Fibroblast of lung (primary cell): ENCODE results near the gene GRIK2. TPM values are rescaled to one million over a fixed set of nuclear protein-coding genes. Genes with fewer than 3 reads are reported as not detected.

Source experiments
- DNase-seq, 2 donors: peaks; one replicate each; pipeline versions ENCODE4 v3.0.0 to v3.0.0-alpha.2; 2010; ENCODE audit warnings: low read depth in 2 of 2
- H2AFZ ChIP-seq: 2 replicates; pipeline ENCODE4 v1.5.1; 2012; ENCODE audit warnings: low read length, control low read depth, inconsistent platforms
- H3K27ac ChIP-seq: 2 replicates; pipeline ENCODE4 v1.5.1; 2011; ENCODE audit warnings: low read length, control low read depth; ENCODE audit not compliant: insufficient read depth
- H3K27me3 ChIP-seq: 2 replicates; pipeline ENCODE4 v1.5.1; 2011; ENCODE audit warnings: mild to moderate bottlenecking, low read length; ENCODE audit not compliant: control insufficient read depth, insufficient read depth
- H3K36me3 ChIP-seq: 2 replicates; pipeline ENCODE4 v1.5.1; 2011; ENCODE audit warnings: low read length; ENCODE audit not compliant: control insufficient read depth, insufficient read depth
- H3K4me1 ChIP-seq: 2 replicates; pipeline ENCODE4 v1.5.1; 2011; ENCODE audit warnings: low read length; ENCODE audit not compliant: control insufficient read depth, insufficient read depth; ENCODE audit errors: extremely low read depth
- H3K4me2 ChIP-seq: 2 replicates; pipeline ENCODE4 v1.5.1; 2011; ENCODE audit warnings: low read length, control low read depth; ENCODE audit not compliant: insufficient read depth; ENCODE audit errors: extremely low read depth
- H3K4me3 ChIP-seq, 4 experiments: fragments of 200-600 bp in 1 of 4; sonication (generic) in 1 of 4; replicated peaks in 1 of 4; 2 replicates each; pipeline ENCODE4 v1.5.1; 2011 to 2016; ENCODE audit warnings: low read length in 4 of 4, low read depth in 3 of 4, mild to moderate bottlenecking in 3 of 4, control low read depth in 2 of 4, inconsistent platforms in 1 of 4, mixed read lengths in 1 of 4; ENCODE audit not compliant: insufficient read depth in 1 of 4; ENCODE audit errors: control extremely low read depth in 1 of 4
- H3K79me2 ChIP-seq: 2 replicates; pipeline ENCODE4 v1.5.1; 2012; ENCODE audit warnings: mild to moderate bottlenecking, low read length, inconsistent platforms; ENCODE audit not compliant: control insufficient read depth, insufficient read depth
- H3K9ac ChIP-seq: 2 replicates; pipeline ENCODE4 v1.5.1; 2011; ENCODE audit warnings: mild to moderate bottlenecking, low read length, control low read depth; ENCODE audit not compliant: insufficient read depth
- H3K9me3 ChIP-seq: 2 replicates; pipeline ENCODE4 v1.5.1; 2012; ENCODE audit warnings: low read depth, low read length; ENCODE audit not compliant: control insufficient read depth, insufficient read depth
- H4K20me1 ChIP-seq: 2 replicates; pipeline ENCODE4 v1.5.1; 2011; ENCODE audit warnings: low read length; ENCODE audit not compliant: control insufficient read depth, insufficient read depth; ENCODE audit errors: extremely low read depth
- EZH2 ChIP-seq: IDR thresholded peaks from 2 replicates; pipeline ENCODE4 v1.5.1; 2012; ENCODE audit warnings: low read length, control low read depth, mild to moderate bottlenecking; ENCODE audit errors: missing control alignments
- polyA plus RNA-seq, 2 donors: library from polyadenylated mRNA; depleted of rRNA in 1 of 2; stranded (reverse) in 1 of 2; unstranded in 1 of 2; fragments of >200 nt; gene quantifications; 2 replicates each; pipeline ENCODE4 v1.2.1, GENCODE V29; 2011 to 2012; ENCODE audit warnings: missing spikeins in 1 of 2
- total RNA-seq: library from RNA; depleted of rRNA; stranded (reverse); fragments of >200 nt; gene quantifications from 2 replicates; pipeline ENCODE4 v1.2.1, GENCODE V29; 2014
- TF ChIP-seq, protein P1 (sequence below), 2 donors: IDR thresholded peaks in 1 of 2; conservative IDR thresholded peaks in 1 of 2; 1 replicate in 1 of 2; 2 replicates in 1 of 2; pipeline ENCODE4 v1.5.1; 2011 to 2012; ENCODE audit warnings: low read length in 2 of 2, control low read depth in 1 of 2, inconsistent platforms in 1 of 2, low read depth in 1 of 2, mild to moderate bottlenecking in 1 of 2

GRIK2 gene
- total and polyA plus RNA-seq, 2 donors (not counting 1 experiment from before 2014, with no cell fraction given) = 0.33 to 0.40 TPM

DNA sequence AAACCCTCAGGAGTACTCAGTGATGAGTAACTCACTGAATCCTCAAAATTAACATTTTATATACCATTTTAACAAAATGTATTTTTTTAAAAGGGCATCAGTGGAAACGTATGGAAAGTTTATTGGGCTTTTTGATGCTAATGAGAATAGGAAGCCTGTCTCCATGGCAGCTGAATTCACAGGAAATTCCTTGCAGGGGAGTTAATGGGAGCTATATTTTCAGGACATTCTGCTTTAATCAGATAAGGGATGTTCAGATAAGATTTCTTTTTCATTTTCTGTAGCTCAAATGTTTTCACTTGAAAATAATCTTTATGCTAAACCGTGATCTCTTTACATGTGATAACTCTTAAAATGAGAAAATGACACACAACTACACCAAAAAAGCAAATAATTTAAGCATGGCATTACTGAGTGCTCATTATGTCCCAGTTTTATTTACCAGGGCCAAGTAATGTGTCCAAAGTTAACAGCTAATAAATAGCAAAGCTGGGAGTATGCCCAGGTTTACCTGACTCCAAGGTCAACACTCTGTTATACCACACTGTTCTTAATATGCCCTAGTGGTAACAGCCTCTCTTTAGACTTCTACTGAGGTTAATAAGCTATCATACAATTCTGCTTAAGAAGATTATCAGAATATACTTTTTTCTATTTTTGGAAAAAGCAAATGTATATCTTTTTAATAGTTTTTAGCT lies 348.1 kb downstream of the GRIK2 start:
- no peaks in the 10 kb centered on the region for H3K79me2 ChIP-seq
- TF ChIP-seq EZH2 = no peak
- TF ChIP-seq, protein P1, sequence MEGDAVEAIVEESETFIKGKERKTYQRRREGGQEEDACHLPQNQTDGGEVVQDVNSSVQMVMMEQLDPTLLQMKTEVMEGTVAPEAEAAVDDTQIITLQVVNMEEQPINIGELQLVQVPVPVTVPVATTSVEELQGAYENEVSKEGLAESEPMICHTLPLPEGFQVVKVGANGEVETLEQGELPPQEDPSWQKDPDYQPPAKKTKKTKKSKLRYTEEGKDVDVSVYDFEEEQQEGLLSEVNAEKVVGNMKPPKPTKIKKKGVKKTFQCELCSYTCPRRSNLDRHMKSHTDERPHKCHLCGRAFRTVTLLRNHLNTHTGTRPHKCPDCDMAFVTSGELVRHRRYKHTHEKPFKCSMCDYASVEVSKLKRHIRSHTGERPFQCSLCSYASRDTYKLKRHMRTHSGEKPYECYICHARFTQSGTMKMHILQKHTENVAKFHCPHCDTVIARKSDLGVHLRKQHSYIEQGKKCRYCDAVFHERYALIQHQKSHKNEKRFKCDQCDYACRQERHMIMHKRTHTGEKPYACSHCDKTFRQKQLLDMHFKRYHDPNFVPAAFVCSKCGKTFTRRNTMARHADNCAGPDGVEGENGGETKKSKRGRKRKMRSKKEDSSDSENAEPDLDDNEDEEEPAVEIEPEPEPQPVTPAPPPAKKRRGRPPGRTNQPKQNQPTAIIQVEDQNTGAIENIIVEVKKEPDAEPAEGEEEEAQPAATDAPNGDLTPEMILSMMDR (conservative IDR thresholded peaks at IDR 0.05 in 1 of 2, IDR thresholded peaks at IDR 0.05 in 1 of 2; ENCODE audit: low read depth in 1 of 2, low read length in 2 of 2) = no peak
- peak in 1 of 2 donors; percentile 2 for DNase-seq
- no peak overlapping the region for H3K4me2 ChIP-seq
- no peaks in the 10 kb centered on the region for H3K27me3 ChIP-seq
- H4K20me1 ChIP-seq = no peaks in the 10 kb centered on the region
- no peak overlapping the region for H2AFZ ChIP-seq
- H3K4me1 ChIP-seq = no peaks in the 10 kb centered on the region
- no peak overlapping the region for H3K27ac ChIP-seq
- H3K9ac ChIP-seq = no peak overlapping the region
- no peaks in the 10 kb centered on the region for H3K9me3 ChIP-seq
- no peak overlapping the region for H3K4me3 ChIP-seq
- no peaks in the 10 kb centered on the region for H3K36me3 ChIP-seq

DNA sequence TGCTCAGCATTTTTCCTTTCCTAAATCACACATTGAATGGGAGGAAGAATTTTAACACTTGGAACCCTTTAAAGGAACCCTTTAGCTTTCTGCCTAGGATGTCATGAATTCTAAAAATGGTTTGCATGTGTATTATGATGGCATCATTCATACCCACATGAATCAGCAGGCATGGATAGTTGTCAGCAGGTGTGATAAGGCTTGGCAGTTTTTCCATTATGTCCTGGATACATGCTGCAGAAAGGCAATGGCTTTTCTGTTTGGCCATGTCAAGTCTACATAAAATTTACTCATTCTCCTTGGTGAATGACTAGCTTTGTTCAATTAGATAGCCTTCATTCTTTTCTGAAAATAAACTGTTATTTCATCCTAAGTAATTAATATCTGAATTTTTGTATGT lies 353.7 kb downstream of the GRIK2 start:
- H3K9ac ChIP-seq = no peak overlapping the region
- H3K4me3 ChIP-seq = no peak overlapping the region
- no peak overlapping the region for H2AFZ ChIP-seq
- no peaks in the 10 kb centered on the region for H4K20me1 ChIP-seq
- no peak for TF ChIP-seq EZH2
- TF ChIP-seq, protein P1 (conservative IDR thresholded peaks at IDR 0.05 in 1 of 2, IDR thresholded peaks at IDR 0.05 in 1 of 2; ENCODE audit: low read depth in 1 of 2, low read length in 2 of 2) = no peak
- H3K27ac ChIP-seq = no peak overlapping the region
- no peak overlapping the region for H3K4me2 ChIP-seq
- no peaks in the 10 kb centered on the region for H3K4me1 ChIP-seq
- no peaks in the 10 kb centered on the region for H3K79me2 ChIP-seq
- DNase-seq = no peak
- H3K27me3 ChIP-seq = no peaks in the 10 kb centered on the region
- H3K36me3 ChIP-seq = no peaks in the 10 kb centered on the region
- no peaks in the 10 kb centered on the region for H3K9me3 ChIP-seq

DNA sequence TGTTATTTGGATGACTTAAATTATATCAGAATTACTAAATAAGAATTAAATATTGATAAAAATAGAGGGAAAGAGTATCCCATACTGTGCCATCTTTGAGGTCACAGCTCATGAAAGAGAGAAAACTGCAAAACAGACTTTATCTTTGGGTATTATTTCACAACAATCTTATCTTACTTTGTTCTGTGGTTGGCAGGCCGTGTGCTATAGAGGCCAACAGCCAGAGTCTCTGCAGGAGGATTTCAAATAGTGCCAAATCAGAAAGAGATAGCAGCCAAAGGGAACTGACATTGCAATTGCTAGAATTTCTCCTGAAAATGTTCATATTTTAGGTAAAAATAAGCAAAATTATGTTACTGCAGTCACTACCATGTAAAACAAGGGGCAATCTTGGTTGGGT lies 354.2 kb downstream of the GRIK2 start:
- Histone ChIP-seq H3K9ac (no peak overlapping the region), H3K9me3 (no peaks in the 10 kb centered on the region), H3K36me3 (no peaks in the 10 kb centered on the region), H3K4me1 (no peaks in the 10 kb centered on the region), H3K27ac (no peak overlapping the region), H3K79me2 (no peaks in the 10 kb centered on the region), H3K4me2 (no peak overlapping the region), H3K4me3 (no peak overlapping the region), H3K27me3 (no peaks in the 10 kb centered on the region), H4K20me1 (no peaks in the 10 kb centered on the region), H2AFZ (no peak overlapping the region)
- TF ChIP-seq EZH2 = no peak
- TF ChIP-seq, protein P1 (conservative IDR thresholded peaks at IDR 0.05 in 1 of 2, IDR thresholded peaks at IDR 0.05 in 1 of 2; ENCODE audit: low read depth in 1 of 2, low read length in 2 of 2) = no peak
- DNase-seq = peak in 1 of 2 donors; percentile 26
